HCT116 (cell line): Measurements from ENCODE around the gene ANKFN1.

Source experiments
- CEBPB ChIP-seq: IDR thresholded peaks from 2 replicates; pipeline ENCODE4 v1.6.1; 2012; ENCODE audit warnings: low read depth
- CTCF ChIP-seq, 3 experiments: fragments of 200-600 bp in 1 of 3; sonication (generic) in 1 of 3; IDR thresholded peaks in 2 of 3; conservative IDR thresholded peaks in 1 of 3; 2 replicates each; pipeline ENCODE4 v1.5.1; 2012 to 2017; ENCODE audit warnings: low read depth in 2 of 3, low read length in 2 of 3, antibody characterized with exemption in 1 of 3, borderline replicate concordance in 1 of 3, control low read depth in 1 of 3, mild to moderate bottlenecking in 1 of 3, mixed read lengths in 1 of 3, mixed run types in 1 of 3, moderate library complexity in 1 of 3; ENCODE audit not compliant: insufficient read depth in 1 of 3
- ELF1 ChIP-seq: IDR thresholded peaks from 2 replicates; pipeline ENCODE4 v1.6.1; 2012; ENCODE audit warnings: low read depth, borderline replicate concordance
- EZH2 ChIP-seq: fragments of 200-600 bp; sonication (generic); IDR thresholded peaks from 2 replicates; pipeline ENCODE4 v1.6.1; 2017; ENCODE audit warnings: antibody characterized with exemption, mixed run types
- EZH2phosphoT487 ChIP-seq: fragments of 200-600 bp; IDR thresholded peaks from 2 replicates; pipeline ENCODE4 v1.6.1; 2018; ENCODE audit warnings: antibody characterized with exemption, borderline replicate concordance
- POLR2A ChIP-seq: IDR thresholded peaks from 2 replicates; pipeline ENCODE4 v1.7.0; 2011; ENCODE audit warnings: borderline replicate concordance; ENCODE audit not compliant: insufficient read depth, insufficient read length; ENCODE audit errors: extremely low read depth
- RAD21 ChIP-seq: IDR thresholded peaks from 2 replicates; pipeline ENCODE4 v1.6.1; 2012; ENCODE audit warnings: low read depth, mild to moderate bottlenecking
- SP1 ChIP-seq: IDR thresholded peaks from 2 replicates; pipeline ENCODE4 v1.6.1; 2012; ENCODE audit warnings: low read depth
- SRF ChIP-seq: IDR thresholded peaks from 2 replicates; pipeline ENCODE4 v1.6.1; 2012; ENCODE audit warnings: low read depth
- YY1 ChIP-seq: IDR thresholded peaks from 2 replicates; pipeline ENCODE4 v1.6.1; 2011; ENCODE audit warnings: low read length, low read depth, moderate library complexity, mild to moderate bottlenecking; ENCODE audit not compliant: insufficient replicate concordance; ENCODE audit errors: extremely low read depth

GRCh38 chr17:56424543-56425044 lies 271.3 kb downstream of the ANKFN1 start:
- no peak for TF ChIP-seq CTCF (IDR thresholded peaks at IDR 0.05 in 2 of 3, conservative IDR thresholded peaks at IDR 0.05 in 1 of 3; ENCODE audit: borderline replicate concordance in 1 of 3, insufficient read depth in 1 of 3, low read depth in 2 of 3, low read length in 2 of 3)
- no peak for TF ChIP-seq POLR2A
- no peak for TF ChIP-seq EZH2phosphoT487
- TF ChIP-seq CEBPB: no peak
- TF ChIP-seq SP1: no peak
- TF ChIP-seq EZH2: no peak
- TF ChIP-seq RAD21: no peak
- no peak for TF ChIP-seq ELF1
- no peak for TF ChIP-seq SRF
- TF ChIP-seq YY1: no peak
